RWPE2 (cell line): ENCODE results near the gene S100A4.

Experiments used
- ATAC-seq: fragments of 200-7000 bp; cut with Tn5 transposase; 3 replicates; pipeline ENCODE4 v1.9.1; 2021; ENCODE audit warnings: low read depth
- DNase-seq: peaks from one replicate; pipeline ENCODE4 v3.0.0-alpha.2; 2020; ENCODE audit warnings: low spot score
- H3K27ac ChIP-seq: fragments of 450-650 bp; 2 replicates; pipeline ENCODE4 v1.5.1; 2017; ENCODE audit warnings: mild to moderate bottlenecking; ENCODE audit not compliant: poor library complexity, severe bottlenecking
- H3K27me3 ChIP-seq: fragments of 250-450 bp; sonication (Bioruptor Pico); 2 replicates; pipeline ENCODE4 v1.5.1; 2021; ENCODE audit warnings: mild to moderate bottlenecking, moderate library complexity; ENCODE audit not compliant: insufficient read depth, poor library complexity, severe bottlenecking
- H3K36me3 ChIP-seq: fragments of 250-450 bp; sonication (Bioruptor Pico); 2 replicates; pipeline ENCODE4 v1.5.1; 2020; ENCODE audit warnings: low read depth, mild to moderate bottlenecking, moderate library complexity
- H3K4me1 ChIP-seq: fragments of 250-450 bp; sonication (Bioruptor Pico); 2 replicates; pipeline ENCODE4 v1.5.1; 2021; ENCODE audit warnings: mild to moderate bottlenecking, moderate library complexity; ENCODE audit not compliant: insufficient read depth, poor library complexity, severe bottlenecking
- H3K4me3 ChIP-seq: fragments of 250-450 bp; sonication (Bioruptor Pico); 2 replicates; pipeline ENCODE4 v1.5.1; 2021; ENCODE audit warnings: mild to moderate bottlenecking, moderate library complexity; ENCODE audit not compliant: severe bottlenecking
- H3K9me3 ChIP-seq: fragments of 250-450 bp; sonication (Bioruptor Pico); 2 replicates; pipeline ENCODE4 v1.5.1; 2021; ENCODE audit warnings: mild to moderate bottlenecking, moderate library complexity; ENCODE audit not compliant: severe bottlenecking
- TF ChIP-seq, protein P1 (sequence below): fragments of 450-650 bp; IDR thresholded peaks from one replicate; pipeline ENCODE4 v1.5.1; 2017; ENCODE audit warnings: mild to moderate bottlenecking, moderate library complexity; ENCODE audit not compliant: poor library complexity, severe bottlenecking

Gene S100A4

DNA sequence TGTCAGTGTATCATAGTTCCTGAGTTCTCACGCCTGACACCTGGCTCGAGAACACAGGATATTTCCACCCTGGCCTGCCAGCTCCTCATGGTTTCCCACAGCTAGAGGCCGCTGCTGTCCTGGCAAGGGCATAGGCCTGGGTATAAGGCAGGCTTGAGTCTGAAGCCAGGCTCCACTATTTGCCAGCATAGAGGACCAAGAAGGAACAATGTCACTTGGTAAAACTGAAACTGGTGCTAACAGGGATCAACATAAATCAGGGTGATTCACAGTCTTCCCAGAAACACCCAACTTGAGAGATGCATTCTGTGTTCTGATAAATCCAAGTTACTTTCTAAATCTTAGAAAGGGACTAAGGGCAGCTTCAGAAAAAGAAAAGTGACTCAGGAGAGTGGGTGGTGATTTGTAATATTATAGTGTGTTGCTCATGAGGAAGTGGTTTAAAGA is 27.0 kb upstream of the S100A4 start:
- Histone ChIP-seq H3K27ac (peak overlapping the region; percentile 82), H3K4me1 (peaks cover 27% of the 10 kb centered on the region), H3K9me3 (no peaks in the 10 kb centered on the region), H3K27me3 (no peaks in the 10 kb centered on the region), H3K36me3 (no peaks in the 10 kb centered on the region), H3K4me3 (no peak overlapping the region)
- DNase-seq (peak; percentile 84), ATAC-seq (peak; percentile 73)
- TF ChIP-seq, protein P1, sequence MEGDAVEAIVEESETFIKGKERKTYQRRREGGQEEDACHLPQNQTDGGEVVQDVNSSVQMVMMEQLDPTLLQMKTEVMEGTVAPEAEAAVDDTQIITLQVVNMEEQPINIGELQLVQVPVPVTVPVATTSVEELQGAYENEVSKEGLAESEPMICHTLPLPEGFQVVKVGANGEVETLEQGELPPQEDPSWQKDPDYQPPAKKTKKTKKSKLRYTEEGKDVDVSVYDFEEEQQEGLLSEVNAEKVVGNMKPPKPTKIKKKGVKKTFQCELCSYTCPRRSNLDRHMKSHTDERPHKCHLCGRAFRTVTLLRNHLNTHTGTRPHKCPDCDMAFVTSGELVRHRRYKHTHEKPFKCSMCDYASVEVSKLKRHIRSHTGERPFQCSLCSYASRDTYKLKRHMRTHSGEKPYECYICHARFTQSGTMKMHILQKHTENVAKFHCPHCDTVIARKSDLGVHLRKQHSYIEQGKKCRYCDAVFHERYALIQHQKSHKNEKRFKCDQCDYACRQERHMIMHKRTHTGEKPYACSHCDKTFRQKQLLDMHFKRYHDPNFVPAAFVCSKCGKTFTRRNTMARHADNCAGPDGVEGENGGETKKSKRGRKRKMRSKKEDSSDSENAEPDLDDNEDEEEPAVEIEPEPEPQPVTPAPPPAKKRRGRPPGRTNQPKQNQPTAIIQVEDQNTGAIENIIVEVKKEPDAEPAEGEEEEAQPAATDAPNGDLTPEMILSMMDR, result peak; percentile 98

DNA sequence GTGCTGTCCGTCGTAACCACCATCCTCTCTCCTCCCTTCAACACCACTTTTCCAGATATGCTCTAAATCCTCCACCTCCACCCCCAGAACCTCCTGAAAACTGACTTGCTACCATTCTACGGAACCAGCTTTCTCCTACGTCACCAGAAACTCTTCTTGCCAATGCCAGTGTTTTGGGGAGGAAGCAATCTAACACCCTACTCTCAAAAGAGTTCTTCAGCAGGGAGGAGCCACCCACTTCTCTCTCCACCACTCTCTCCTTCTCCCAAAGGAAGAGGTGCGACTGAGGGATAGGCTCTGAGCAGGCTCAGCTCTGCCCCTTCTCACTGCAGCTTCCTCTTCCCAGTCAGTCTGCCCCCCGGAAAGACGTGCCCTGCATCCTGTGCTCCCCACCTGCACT is 26.1 kb upstream of the S100A4 start:
- Histone ChIP-seq H3K27me3 (no peaks in the 10 kb centered on the region), H3K27ac (peak overlapping the region; percentile 82), H3K4me3 (no peak overlapping the region), H3K36me3 (no peaks in the 10 kb centered on the region), H3K4me1 (peaks cover 36% of the 10 kb centered on the region), H3K9me3 (no peaks in the 10 kb centered on the region)
- TF ChIP-seq, protein P1, result no peak
- ATAC-seq, result no peak
- no peak for DNase-seq

DNA sequence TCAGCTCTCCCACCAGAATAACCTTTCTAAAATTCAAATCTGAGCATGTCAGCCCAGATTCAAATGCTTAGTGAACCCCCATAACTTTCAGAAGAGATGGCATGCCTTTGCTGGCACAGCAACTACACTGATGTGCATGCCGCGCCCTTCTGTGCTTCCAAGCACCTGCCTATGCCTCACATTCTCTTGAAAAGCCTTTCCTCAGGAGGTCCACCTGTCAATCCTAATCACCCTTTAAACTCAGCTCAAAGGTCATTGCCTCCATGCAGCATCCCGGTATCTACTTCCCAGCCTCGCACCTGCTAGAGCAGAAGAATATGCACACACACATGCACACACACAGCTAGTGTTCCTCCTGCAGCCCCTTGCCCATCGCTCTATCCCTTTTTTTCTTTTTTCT is 25.3 kb upstream of the S100A4 start:
- DNase-seq (no peak), ATAC-seq (no peak)
- TF ChIP-seq, protein P1, result no peak
- Histone ChIP-seq H3K27ac (no peak overlapping the region), H3K4me3 (no peak overlapping the region), H3K9me3 (no peaks in the 10 kb centered on the region), H3K27me3 (no peaks in the 10 kb centered on the region), H3K36me3 (no peaks in the 10 kb centered on the region), H3K4me1 (peaks cover 38% of the 10 kb centered on the region)

DNA sequence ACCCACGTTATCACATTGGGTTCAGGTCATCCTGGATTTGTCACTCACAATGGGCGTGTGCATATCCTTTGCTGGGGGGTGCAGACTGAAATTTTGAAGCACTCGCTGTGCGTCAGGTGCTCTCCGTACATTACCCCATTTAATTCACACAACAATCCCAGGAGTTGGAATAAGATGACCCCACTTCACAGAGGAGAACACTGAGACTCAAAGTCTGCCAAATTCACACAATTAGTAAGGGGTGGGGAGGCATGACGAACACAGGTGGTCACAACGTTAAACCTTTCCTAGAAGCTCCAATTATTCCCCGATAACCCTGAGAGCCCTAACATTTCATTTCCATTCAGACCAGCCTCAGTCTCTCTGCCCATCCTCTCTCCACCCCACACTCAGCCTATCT is 23.9 kb upstream of the S100A4 start:
- ATAC-seq (no peak), DNase-seq (no peak)
- no peaks in the 10 kb centered on the region for H3K27me3 ChIP-seq
- H3K4me3 ChIP-seq, result no peak overlapping the region
- no peaks in the 10 kb centered on the region for H3K9me3 ChIP-seq
- TF ChIP-seq, protein P1, result no peak
- H3K4me1 ChIP-seq, result peaks cover 40% of the 10 kb centered on the region
- peak overlapping the region; percentile 100 for H3K27ac ChIP-seq
- H3K36me3 ChIP-seq, result peaks cover 8% of the 10 kb centered on the region

DNA sequence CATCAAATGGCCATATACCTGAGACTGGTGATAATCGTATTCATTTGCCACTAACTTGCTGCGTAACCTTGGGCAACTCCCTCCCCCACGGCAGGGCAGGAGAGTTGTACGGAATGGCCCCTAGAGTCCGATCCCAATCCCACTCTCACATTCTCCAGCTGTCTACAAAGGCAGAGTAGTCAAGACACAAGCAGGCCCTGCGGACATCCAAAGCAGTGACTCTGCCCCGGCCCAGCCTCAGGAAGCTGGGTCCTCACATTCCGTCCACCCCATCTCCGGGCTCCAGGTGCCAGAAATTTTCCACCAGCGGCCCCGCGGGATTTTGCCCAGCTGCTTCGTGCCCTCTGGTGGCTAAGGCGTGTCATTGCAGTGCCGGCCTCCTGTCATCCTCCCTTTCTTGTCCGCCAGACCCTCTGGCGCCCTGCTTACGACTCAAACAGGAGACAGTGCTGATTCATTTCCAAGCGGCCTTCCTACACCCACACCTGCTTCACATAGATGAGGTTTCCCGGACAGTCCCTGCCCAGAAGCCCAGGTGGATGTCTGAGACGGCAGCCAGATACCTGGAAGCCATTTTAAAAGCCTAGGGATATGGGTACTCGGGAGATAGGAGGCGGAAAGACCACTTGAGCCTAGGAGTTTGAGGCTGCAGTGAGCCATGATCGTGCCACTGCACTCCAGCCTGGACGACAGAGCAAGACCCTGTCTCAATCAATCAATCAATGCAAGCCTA is 22.9 kb upstream of the S100A4 start:
- TF ChIP-seq, protein P1, result peak; percentile 96
- H3K36me3 ChIP-seq, result peaks cover 17% of the 10 kb centered on the region
- peaks cover 40% of the 10 kb centered on the region for H3K4me1 ChIP-seq
- peak; percentile 93 for DNase-seq
- no peaks in the 10 kb centered on the region for H3K9me3 ChIP-seq
- H3K4me3 ChIP-seq, result no peak overlapping the region
- peak; percentile 26 for ATAC-seq
- H3K27ac ChIP-seq, result peak overlapping the region; percentile 100
- H3K27me3 ChIP-seq, result no peaks in the 10 kb centered on the region
